G401 (cell line): Measurements from ENCODE around the gene CYB5B. TPM values are rescaled to one million over a fixed set of nuclear protein-coding genes. Genes with fewer than 3 reads are reported as not detected.

Experiments
- DNase-seq: peaks from one replicate; pipeline ENCODE4 v3.0.0-alpha.2; 2015; ENCODE audit warnings: low spot score
- in situ Hi-C: cut with HindIII; loops from 2 replicates; pipeline ENCODE4 v1.10.0; 2016; ENCODE audit warnings: low sequenced_read_pairs, mixed read lengths
- total RNA-seq: library from RNA; depleted of rRNA; stranded (reverse); fragments of >200 nt; shearing (Covaris generic); gene quantifications from 2 replicates; pipeline ENCODE4 v1.2.3, GENCODE V29; 2014; rRNA removed

The CYB5B gene, protein sequence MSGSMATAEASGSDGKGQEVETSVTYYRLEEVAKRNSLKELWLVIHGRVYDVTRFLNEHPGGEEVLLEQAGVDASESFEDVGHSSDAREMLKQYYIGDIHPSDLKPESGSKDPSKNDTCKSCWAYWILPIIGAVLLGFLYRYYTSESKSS
- total RNA-seq = 72.8 and 112 TPM in 2 replicates

DNA sequence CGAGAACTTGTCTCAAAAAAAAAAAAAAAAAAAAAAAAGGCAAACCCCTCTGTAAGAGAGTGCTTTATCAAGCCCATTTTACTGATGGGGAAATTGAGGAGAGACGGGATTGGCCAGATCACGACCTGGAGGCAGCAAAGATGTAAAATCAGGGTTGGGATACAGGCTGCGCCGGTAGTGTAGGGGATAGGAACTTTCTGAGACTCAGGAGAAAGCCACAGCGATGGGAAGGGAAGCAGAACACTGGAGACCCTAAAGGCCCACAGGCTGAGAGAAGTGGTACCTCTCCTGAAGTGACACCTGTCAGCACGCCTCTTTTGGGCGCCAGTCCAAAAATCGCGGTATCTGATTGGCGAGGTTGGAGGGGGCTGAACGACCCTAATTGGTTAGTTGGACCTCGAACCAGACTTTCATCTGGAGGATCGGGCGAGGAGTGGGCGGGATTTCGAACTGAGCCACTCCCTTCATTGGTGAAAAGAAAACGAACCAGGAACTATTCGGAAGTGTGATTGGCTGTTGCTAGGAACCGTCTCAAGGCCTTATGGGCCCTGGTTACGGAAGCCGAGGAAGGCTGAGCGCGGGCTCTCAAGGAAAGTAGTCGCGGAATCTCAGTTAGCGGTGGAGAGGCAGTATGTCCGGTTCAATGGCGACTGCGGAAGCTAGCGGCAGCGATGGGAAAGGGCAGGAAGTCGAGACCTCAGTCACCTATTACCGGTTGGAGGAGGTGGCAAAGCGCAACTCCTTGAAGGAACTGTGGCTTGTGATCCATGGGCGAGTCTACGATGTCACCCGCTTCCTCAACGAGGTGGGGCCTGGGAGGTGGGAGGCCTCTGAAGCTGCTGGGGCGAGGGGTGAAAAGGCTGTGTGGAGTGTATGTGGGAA lies at the start of gene CYB5B:
CYB5B (plus strand) TSS at position 567 of the 882 bp plus-strand sequence; CDS start at position 632, 65 bp downstream.
- in situ Hi-C loops = no loop called here
- peak; percentile 99 for DNase-seq

DNA sequence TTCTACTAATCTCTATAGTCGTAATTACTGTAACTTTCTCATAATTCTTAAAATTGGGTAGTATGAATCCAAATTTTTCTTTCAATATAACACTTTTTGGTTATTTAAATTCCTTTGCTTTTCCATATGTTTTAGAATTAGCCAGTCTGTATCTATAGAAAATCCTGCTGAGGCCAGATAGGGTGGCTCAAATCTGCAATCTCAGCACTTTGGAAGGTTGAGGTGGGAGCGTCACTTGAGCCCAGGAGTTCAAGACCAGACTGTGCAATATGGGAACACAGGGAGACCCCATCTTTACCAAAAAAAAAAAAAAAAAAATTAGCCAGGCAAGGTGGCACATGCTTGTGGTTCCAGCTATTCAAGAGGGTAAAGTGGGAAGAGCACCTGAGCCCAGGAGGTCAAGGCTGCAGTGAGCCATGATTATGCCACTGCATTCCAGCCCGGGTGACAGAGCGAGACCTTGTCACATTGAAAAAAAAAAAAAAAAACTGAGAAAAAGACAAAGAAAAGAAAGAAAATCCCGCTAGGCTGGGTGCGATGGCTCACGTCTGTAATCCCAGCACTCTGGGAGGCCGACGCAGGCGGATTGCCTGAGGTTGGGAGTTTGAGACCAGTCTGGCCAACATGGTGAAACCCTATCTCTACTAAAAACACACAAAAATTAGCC lies 47.9 kb upstream of the CYB5B start:
- DNase-seq = no peak
- in situ Hi-C loops = no loop called here

DNA sequence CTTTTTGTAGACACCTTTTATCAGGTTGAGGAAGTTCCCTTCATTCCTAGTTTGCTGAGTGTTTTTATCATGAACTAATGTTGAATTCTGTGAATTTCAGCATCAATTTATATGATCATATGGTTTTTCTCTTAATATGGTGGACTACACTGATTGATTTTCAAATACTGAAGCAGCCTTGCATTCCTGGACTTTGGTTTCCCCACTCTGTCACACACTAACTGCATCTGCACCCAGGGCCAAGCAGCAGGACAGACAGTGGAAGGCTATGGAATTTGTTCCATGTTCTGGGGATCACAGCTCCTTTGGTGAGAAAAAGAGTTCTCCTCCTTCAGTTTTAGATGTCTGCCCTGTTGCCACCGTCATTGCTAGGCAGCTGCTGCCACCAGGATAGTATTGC lies 46.4 kb upstream of the CYB5B start:
- DNase-seq = no peak
- in situ Hi-C loops = no loop called here

DNA sequence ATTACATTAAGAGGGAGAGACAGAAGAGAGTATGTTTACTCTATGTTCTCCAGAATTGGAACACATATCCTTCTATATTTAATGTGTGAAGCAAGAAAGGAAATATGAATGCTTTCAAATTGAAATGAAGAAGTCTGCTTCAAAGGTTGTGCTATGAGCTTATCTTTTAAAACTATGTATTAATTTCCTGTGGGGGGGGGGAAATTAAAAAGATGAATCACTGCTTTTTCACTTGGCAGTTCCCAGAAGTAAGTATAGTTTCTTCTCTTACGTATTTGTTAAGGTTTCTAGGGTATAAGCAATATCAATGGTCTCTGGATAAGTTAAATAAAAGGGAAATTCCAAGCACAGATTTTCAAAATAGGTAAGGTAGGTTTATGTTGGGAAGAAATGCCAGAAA lies 45.7 kb upstream of the CYB5B start:
- in situ Hi-C loops = no loop called here
- no peak for DNase-seq

DNA sequence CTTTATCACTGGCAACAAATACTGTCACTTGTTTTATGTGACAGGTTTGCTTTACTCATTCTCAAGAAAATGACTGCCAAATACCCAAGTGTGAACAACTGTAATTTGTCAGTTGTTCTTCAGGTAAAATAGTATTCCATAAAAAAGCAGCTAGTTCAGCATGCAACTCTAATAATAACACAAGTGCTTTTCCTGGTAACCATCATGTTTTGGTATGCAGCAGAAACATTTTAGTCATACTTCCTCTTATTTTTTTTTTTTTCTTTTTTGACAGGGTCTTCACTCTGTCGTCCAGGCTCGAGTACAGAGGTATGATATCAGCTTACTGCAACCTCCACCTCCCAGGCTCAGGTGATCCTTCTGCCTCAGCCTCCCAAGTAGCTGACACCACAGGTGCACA lies 43.2 kb upstream of the CYB5B start:
- in situ Hi-C loops = no loop called here

DNA sequence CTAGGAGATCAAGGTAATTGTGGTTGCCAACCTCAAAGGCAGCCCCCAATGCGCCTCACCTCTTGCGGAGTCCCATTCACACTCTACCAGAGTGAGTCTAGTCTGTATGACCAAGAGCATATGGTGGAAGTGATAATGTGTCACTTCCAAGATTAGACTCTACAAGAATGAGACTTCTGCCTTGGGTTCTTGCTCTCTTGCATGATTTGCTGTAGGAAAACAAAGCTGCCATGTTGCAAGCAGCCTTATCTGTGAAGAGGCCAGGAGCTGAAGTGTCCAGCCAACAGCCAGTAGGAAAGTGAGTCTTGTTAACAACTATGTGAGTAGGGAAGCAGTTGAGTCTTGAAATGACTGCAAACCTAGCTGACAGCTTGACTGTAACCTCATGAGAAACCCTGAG lies 42.0 kb upstream of the CYB5B start:
- DNase-seq = no peak
- in situ Hi-C loops = no loop called here

More for the DNA sequence above, 43.2 kb upstream of the CYB5B start:
- DNase-seq = no peak

DNA sequence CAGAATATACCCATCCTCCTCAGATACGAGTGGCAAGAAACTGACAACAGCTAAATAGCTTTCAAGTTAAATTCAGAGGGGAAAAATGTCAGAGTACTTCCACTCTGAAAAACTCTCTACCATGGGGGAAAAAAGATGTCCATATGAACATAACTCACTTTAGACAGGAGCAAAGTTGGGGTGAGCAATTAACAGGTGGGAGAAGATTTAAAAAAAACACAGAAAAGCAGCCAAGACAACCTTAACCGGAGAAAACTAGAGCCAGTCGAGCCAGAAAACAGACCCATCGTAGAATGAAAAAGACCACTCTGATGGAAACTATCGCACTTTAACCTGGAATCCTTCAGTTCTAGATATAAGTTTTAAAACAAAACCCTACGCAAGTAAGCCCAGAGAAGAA lies 39.4 kb upstream of the CYB5B start:
- DNase-seq = no peak
- in situ Hi-C loops = no loop called here

DNA sequence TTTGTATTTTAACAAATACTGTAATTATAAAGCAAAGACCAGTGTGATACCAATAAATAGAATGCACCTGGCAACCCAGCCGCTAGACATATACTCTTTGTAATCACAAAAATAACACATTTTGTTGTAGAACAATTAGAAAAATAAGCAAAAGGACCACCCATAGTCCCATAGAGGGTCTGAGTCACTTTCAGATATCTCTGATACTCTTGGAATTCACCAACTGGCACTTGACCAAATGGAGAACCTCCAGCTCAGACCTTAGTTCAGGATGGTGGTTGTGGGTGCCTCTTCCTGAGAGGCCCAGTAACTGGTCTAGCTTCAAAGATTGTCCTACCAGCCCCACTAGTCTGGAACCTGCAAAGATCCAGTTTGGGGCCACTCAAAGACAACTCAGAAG lies 37.8 kb upstream of the CYB5B start:
- DNase-seq = no peak
- in situ Hi-C loops = no loop called here

DNA sequence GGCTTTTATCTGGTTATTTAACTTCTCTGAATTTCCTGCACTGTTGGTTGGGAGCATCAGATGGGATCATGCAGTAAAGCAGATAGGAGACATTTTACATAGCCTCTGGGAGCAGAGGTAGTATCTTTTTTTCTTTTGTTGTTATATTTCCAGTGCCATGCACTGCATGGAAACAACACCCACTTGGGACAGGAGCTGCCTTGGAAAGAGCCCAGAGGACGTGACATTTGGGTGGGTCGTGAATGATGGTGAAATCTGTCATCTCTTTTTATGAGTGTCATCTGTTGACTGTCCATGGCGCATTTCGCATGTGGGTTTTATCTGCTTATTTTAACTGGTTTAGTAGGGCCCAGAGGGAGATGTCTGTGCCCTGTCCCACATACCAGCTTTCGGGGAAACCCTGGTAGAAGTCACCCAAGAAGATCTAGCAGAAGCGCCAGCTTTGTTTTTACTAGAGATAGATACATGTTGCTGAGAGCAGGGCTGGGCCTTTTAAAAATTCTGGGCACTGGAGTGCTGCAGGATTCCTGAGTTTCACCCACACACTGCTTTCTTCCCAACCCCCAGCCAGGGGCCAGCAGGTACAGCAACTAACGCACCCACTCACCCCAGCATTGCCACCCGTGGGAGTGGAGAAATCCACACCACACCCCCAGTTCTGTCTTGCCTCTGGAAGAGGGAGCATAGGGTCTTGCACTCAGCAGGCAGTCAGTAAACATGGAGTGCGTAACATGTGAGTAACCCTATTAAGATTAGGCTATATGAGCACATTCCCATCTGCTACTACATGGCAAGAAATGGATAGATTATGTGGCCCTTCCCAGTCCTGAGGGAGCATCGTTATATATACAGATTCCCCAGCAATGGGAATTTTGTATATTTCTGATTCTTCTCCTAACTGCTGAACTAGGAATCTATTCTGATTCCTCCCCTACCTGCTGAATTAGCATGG lies 30.2 kb upstream of the CYB5B start:
- no peak for DNase-seq
- in situ Hi-C loops = no loop called here

DNA sequence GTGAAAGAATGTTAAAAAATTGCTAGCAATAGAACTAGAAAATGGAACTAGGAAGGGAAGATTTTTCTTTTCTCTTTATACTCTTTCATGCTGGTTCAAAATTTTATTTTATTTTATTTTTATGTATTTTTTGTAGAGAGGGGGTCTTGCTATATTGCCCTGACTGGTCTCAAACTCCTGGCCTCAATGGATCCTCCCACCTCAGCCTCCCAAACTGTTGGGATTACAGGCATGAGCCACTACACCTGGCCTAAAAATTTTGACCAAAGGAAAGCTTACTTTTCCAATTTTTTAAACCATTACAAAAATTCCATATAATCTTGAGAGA lies 28.6 kb upstream of the CYB5B start:
- in situ Hi-C loops = no loop called here

DNA sequence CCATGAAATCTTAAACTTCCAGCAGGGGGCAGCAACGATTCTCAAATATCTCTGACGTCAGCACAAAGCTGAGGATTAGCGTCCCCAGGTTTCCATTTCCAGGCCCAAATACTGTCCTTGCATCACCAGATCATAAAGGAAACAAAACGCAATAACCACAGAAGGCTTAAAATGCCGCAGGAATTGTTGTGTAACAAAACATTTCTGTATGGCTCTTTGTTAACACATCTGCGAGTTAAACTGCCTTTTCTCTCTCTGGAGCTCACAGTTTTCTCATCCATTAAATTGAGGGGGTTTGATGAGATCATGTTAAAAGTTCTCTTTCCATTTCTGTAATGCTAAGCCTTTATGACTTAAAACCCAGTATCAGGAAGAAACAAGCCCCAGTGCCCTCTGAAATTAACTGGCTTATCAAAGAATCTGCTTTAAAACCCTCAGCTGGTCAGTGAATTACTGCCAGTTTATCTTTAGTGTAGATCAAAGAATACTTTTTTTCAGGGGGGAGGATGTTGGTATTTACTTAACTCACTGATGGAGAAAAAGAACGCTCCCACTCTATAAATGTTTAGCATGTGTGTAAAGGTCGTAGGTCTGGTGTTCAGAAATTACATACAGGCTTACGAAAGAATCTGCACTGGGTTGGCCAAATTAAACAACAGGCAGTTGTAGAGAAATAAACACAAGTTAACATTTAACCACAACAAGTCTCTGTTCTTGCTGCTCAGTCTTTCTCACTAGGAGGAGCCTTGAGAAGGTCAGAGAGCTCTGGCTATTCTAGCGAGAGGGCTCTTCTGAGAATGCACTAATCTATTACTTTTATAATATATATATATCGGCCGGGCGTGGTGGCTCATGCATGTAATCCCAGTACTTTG lies 28.0 kb upstream of the CYB5B start:
- in situ Hi-C loops = no loop called here
- peak; percentile 86 for DNase-seq

More for the DNA sequence above, 28.6 kb upstream of the CYB5B start:
- DNase-seq = no peak

DNA sequence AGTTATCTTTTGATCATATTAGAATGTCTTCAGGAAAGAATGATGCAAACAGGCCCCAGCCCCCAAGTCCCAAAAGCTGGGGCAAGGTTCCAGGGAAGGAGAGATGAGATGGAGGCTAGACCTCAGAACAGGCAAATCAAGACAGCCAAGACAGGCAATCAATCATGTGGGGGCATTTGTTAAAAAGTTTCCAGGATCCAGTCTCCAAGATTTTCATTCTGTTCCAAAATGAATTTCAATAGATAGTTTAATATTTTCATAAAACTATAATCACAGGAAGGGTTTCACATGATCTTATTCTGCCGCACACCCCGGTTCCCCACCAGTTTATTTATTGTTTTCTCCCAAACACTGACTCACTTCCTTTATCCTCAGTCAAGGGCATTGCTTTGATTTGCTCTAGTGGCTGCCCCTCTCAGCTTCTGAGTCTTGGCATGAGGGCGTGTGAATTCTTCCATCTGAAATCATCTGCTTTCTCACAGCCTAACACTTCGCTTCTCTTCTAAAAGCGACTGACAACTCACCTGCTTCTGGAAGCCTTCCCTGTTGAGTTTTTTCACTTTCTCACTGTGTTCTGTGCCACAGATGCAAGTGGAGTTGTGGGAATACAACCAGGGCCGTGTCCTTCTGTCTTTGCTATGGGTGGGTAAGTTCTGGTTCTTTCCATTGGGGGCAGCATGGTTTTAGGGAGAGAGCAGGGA lies 26.4 kb upstream of the CYB5B start:
- peak; percentile 61 for DNase-seq
- in situ Hi-C loops = no loop called here

DNA sequence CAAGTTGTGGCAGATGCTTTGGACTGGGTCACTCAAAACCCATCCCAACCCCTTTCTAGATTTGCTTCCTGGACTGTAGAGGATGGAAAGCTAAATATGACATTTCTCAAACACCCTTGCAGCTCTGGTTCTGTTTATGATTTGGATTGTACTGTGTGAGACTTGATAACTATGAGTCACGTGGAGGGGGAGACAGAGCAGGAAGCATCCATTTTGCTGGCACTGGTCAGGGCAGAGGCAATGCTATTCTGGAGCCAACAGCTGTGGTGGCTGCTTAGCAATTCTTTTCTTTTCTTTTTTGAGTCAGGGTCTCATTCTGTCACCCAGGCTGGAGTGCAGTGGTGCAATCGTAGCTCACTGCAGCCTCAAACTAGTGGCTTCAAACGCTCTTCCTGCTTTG lies 25.1 kb upstream of the CYB5B start:
- DNase-seq = no peak
- in situ Hi-C loops = no loop called here

DNA sequence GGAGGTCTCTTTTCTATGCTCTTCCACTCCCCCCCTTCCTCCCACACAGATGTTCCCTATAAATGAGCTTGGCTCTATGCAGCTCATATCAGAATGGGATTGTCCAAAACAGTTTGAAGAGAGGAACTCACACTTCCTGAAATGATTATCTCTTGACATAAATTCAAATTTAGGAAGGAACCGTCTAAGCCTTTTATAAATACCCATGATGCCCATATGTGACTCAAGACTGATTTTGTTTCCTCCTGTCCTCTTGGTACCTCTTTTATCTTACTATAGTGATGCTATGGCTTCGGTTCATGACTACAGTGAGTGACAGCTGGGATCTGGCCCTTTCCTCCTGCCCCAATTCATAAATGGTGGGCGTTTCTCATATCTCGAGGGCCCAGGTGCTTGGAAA lies 22.0 kb upstream of the CYB5B start:
- in situ Hi-C loops = no loop called here
- DNase-seq = no peak

DNA sequence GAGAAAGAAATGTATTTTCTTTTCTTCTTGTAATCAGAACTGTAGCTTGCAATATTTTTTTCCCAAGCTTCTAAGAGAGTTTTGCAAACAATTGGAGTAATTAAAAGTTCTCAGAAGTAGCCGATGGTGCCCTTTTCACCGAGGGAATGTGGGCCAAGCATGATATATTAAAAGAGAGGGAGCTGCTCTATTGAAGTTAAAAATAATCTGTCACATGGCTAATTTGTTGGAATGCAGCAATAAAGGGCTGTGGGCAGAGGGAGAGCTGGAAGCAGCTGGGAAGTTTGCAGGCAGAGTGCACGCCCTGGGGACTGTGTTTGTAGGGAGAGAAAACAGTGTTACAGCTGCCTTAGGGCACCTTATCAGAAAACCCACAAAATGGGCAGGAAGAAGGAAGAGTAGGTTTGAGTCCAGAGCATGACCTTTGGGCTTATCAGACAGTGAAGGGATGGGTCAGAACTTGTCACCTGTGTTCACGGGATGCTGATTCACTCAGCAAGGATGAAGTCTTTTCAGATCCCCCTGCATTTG lies 20.1 kb upstream of the CYB5B start:
- DNase-seq = no peak
- in situ Hi-C loops = no loop called here

DNA sequence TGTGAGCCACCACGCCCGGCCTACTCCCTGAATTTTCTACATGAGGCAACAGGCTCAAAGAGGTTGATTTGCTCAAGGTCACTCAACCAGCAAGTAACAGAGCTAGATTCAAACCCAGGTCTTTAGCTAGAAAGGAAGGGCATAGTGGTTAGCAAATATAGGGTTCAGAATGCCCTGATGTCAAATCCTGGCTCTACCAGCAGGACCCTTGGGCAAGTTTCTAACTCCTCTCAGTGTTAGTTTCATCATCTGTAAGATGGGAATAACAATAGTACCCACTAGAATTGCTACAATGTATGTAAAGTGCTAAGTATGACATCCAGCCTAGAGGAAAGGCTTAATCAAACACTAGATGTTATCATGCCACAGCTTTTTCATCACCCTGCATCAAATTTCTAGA lies 19.1 kb upstream of the CYB5B start:
- no peak for DNase-seq
- in situ Hi-C loops = no loop called here

DNA sequence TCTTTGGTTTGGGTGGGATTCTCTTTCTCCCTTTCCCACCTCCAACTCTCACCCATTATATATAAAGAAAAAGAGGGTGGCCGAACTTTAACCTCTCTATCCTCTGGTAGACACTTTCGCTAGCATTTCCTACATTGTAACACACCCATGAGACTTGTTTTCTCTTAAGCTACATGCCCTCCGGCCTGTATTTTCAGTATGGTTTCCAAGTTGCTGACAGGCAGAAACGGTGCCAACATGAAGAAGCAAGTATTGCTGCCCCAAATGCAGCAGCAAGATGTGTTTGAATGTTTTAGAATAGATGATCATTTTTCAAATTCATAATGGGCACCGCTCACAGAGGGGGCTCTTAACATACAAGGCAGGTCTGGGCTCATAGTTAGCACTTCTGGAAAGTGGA lies 18.7 kb upstream of the CYB5B start:
- DNase-seq = no peak
- in situ Hi-C loops = no loop called here
